CMK (cell line): ENCODE measurements around the gene PPCS.
"Not testable (repeated sequence)": the region's sequence is repeated elsewhere in the genome, so short reads cannot be mapped to it uniquely, and the experiment has no call there.

Source experiments
- DNase-seq: peaks from one replicate; pipeline ENCODE4 v3.0.0-alpha.2; 2010; ENCODE audit warnings: low read depth

Gene PPCS

GRCh38 chr1:42453386-42453785, 3.0 kb upstream of the PPCS start:
- no peak for DNase-seq

GRCh38 chr1:42454403-42454802, 1.9 kb upstream of the PPCS start:
- no peak for DNase-seq

GRCh38 chr1:42456754-42457089, 379 bp downstream of the PPCS start:
- DNase-seq, result no peak

GRCh38 chr1:42461196-42461595, 4.9 kb downstream of the PPCS start:
- no peak for DNase-seq

GRCh38 chr1:42462828-42463763, 6.8 kb downstream of the PPCS start, which contains the start of gene CCDC30:
TSS of gene CCDC30 (plus strand) at chr1:42463286. CDS start at chr1:42480552, 17,266 bp downstream.
- DNase-seq, result no peak

GRCh38 chr1:42463921-42464320, 7.6 kb downstream of the PPCS start:
- no peak for DNase-seq

GRCh38 chr1:42466030-42466429, 9.7 kb downstream of the PPCS start:
- DNase-seq, result no peak

GRCh38 chr1:42469727-42470126, 13.4 kb downstream of the PPCS start:
- DNase-seq, result no peak

- DNase-seq, result no peak
These were observed 20.3 kb downstream of the PPCS start for GRCh38 chr1:42476605-42477004.

GRCh38 chr1:42477354-42477753, 21.0 kb downstream of the PPCS start:
- DNase-seq, result not testable (repeated sequence)

GRCh38 chr1:42477775-42478174, 21.4 kb downstream of the PPCS start:
- no peak for DNase-seq

- DNase-seq, result no peak
These were observed 23.3 kb downstream of the PPCS start for GRCh38 chr1:42479621-42480020.

- no peak for DNase-seq
These were observed 24.6 kb downstream of the PPCS start for GRCh38 chr1:42480921-42481320.

GRCh38 chr1:42482635-42483153, 26.4 kb downstream of the PPCS start:
- DNase-seq, result no peak

- no peak for DNase-seq
These were observed 28.0 kb downstream of the PPCS start for GRCh38 chr1:42484382-42484781.

- no peak for DNase-seq
These were observed 33.9 kb downstream of the PPCS start for GRCh38 chr1:42490237-42490636.

- not testable (repeated sequence) for DNase-seq
These were observed 45.7 kb downstream of the PPCS start for GRCh38 chr1:42502031-42502430.

GRCh38 chr1:42504535-42505128, 48.3 kb downstream of the PPCS start:
- no peak for DNase-seq

GRCh38 chr1:42506576-42506975, 50.2 kb downstream of the PPCS start:
- DNase-seq, result no peak
